Type B pancreatic cell (in vitro differentiated cells): ENCODE data around the gene ARHGAP20. TPM values are rescaled to one million over a fixed set of nuclear protein-coding genes. Genes with fewer than 3 reads are reported as not detected.

ENCODE experiments used
- DNase-seq: peaks from one replicate; pipeline ENCODE4 v3.0.0; 2021; ENCODE audit warnings: mixed read lengths; ENCODE audit not compliant: unreplicated experiment; ENCODE audit errors: extremely low spot score
- H3K27ac Mint-ChIP-seq: 2 replicates; pipeline ENCODE4 v1.8.0; 2021; ENCODE audit warnings: mild to moderate bottlenecking, mixed read lengths
- H3K27me3 Mint-ChIP-seq: 2 replicates; pipeline ENCODE4 v1.8.0; 2021; ENCODE audit warnings: mixed read lengths
- H3K36me3 Mint-ChIP-seq: 2 replicates; pipeline ENCODE4 v1.8.0; 2021; ENCODE audit warnings: mixed read lengths
- H3K4me1 Mint-ChIP-seq: one replicate; pipeline ENCODE4 v1.8.0; 2021; ENCODE audit warnings: mixed read lengths; ENCODE audit not compliant: unreplicated experiment
- H3K4me3 Mint-ChIP-seq: 2 replicates; pipeline ENCODE4 v1.8.0; 2021; ENCODE audit warnings: mild to moderate bottlenecking, mixed read lengths
- H3K9me3 Mint-ChIP-seq: 2 replicates; pipeline ENCODE4 v1.8.0; 2021; ENCODE audit warnings: mixed read lengths
- total RNA-seq: library from RNA; stranded (reverse); gene quantifications from 2 replicates; pipeline ENCODE4 v1.2.1, GENCODE V29; 2021; ENCODE audit warnings: low replicate concordance
- TF ChIP-seq, protein P1 (sequence below): fragments of 200-600 bp; sonication (generic); conservative IDR thresholded peaks from 2 replicates; pipeline ENCODE4 v1.5.0; 2021; ENCODE audit warnings: antibody characterized with exemption, mild to moderate bottlenecking

The ARHGAP20 gene
- total RNA-seq, 1 donor from 2014 or later: 5.1 TPM

DNA sequence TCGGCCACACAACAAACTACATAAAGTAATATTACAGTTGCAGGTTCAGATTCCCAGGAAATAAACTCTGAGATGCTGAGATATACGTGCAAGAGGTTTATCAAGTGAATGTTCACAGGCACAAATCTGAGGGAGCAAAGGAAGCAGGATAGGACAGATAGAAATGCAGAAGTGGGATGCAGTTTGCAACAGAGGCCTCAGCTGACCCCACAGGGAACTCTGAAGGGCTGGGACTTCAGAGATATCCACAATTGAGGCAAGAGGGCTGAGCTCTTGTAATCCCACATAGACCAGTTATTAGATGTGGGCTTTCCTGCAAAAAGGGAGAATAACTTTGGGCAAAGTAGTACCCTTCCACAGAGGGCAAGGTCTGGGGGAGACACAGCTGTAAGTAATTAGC is 25.4 kb upstream of the ARHGAP20 start:
- Mint-ChIP-seq H3K36me3 (no peaks in the 10 kb centered on the region), H3K27me3 (peaks cover 5% of the 10 kb centered on the region), H3K27ac (no peak overlapping the region), H3K4me1 (peaks cover 17% of the 10 kb centered on the region), H3K9me3 (no peaks in the 10 kb centered on the region), H3K4me3 (no peak overlapping the region)
- TF ChIP-seq, protein P1, sequence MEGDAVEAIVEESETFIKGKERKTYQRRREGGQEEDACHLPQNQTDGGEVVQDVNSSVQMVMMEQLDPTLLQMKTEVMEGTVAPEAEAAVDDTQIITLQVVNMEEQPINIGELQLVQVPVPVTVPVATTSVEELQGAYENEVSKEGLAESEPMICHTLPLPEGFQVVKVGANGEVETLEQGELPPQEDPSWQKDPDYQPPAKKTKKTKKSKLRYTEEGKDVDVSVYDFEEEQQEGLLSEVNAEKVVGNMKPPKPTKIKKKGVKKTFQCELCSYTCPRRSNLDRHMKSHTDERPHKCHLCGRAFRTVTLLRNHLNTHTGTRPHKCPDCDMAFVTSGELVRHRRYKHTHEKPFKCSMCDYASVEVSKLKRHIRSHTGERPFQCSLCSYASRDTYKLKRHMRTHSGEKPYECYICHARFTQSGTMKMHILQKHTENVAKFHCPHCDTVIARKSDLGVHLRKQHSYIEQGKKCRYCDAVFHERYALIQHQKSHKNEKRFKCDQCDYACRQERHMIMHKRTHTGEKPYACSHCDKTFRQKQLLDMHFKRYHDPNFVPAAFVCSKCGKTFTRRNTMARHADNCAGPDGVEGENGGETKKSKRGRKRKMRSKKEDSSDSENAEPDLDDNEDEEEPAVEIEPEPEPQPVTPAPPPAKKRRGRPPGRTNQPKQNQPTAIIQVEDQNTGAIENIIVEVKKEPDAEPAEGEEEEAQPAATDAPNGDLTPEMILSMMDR: no peak
- DNase-seq: no peak

DNA sequence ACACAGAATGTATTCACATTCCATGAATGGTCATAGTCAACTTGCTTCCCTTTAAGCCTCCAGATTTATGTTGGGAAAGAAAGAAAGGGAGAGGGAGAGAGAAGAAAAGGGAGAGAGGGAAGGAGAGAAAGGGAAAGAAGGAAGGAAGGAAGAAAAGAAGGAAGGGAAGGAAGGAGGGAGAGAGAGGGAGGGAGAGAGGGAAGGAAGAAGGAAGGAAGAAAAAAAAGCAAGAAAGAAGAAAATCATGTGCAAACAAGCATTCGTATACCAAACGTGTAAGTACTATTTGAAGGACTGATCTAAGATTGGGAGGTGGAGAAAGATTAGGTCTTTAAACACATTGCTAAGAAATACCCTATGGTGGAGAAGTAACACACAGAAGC is 23.9 kb upstream of the ARHGAP20 start:
- peaks cover 5% of the 10 kb centered on the region for H3K27me3 Mint-ChIP-seq
- no peak overlapping the region for H3K4me3 Mint-ChIP-seq
- H3K27ac Mint-ChIP-seq: no peak overlapping the region
- TF ChIP-seq, protein P1: no peak
- H3K36me3 Mint-ChIP-seq: no peaks in the 10 kb centered on the region
- H3K9me3 Mint-ChIP-seq: no peaks in the 10 kb centered on the region
- peaks cover 14% of the 10 kb centered on the region for H3K4me1 Mint-ChIP-seq
- no peak for DNase-seq

DNA sequence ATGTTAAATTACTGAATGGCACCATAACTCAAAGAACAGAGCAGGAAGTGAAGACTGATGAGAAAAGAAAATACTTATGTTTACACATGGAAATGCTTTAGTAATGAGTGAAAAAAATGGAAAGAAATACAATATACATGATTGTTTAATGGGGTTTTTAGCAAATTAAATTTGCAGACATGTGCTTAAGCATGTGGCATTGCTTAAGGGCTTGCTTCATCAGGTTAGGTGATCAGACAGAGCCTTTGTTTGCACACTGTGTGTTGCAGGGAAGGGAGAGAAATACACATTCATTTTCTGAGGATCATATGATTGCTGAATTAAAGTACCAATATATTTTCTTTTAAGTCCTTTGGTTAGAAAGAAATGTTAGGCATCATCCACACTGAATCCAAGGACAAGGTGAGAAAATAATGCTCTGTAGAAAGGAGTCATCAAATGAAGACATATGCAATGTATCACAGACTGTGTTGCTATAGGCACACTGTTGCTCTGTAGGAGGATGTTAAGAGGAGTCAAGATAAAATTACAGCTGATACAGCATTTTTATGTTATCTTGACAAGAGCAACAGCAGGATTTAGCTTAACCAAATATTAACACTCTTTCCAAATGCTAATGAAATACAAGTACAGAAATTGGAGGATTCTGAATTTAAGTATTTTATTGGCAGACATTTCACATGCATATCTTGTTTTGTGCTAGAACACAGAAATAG is 23.4 kb upstream of the ARHGAP20 start:
- Mint-ChIP-seq H3K36me3 (no peaks in the 10 kb centered on the region), H3K27ac (no peak overlapping the region), H3K4me3 (no peak overlapping the region), H3K9me3 (no peaks in the 10 kb centered on the region), H3K4me1 (peaks cover 14% of the 10 kb centered on the region), H3K27me3 (peaks cover 5% of the 10 kb centered on the region)
- no peak for DNase-seq
- TF ChIP-seq, protein P1: no peak

DNA sequence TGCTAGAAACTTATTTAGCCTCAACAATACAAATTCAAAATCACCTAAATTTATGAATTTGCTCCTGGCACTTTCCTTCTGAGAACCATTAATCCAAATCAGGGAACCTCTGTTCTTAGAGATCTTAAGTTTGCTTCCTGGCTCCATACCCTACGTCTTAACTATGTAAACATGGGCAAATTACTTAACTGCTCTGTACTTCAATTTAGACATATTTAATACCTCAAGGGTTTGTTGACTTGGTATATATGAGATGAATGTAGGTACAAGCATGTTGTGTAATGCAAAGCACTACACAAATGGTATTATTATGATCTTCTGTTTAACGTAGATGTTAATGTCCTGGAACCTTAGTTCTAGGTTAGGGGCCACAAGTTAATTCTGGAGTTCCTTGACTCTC is 22.6 kb upstream of the ARHGAP20 start:
- Mint-ChIP-seq H3K36me3 (no peaks in the 10 kb centered on the region), H3K4me3 (no peak overlapping the region), H3K27ac (no peak overlapping the region), H3K27me3 (peaks cover 5% of the 10 kb centered on the region), H3K9me3 (no peaks in the 10 kb centered on the region), H3K4me1 (peaks cover 14% of the 10 kb centered on the region)
- TF ChIP-seq, protein P1: no peak
- no peak for DNase-seq

DNA sequence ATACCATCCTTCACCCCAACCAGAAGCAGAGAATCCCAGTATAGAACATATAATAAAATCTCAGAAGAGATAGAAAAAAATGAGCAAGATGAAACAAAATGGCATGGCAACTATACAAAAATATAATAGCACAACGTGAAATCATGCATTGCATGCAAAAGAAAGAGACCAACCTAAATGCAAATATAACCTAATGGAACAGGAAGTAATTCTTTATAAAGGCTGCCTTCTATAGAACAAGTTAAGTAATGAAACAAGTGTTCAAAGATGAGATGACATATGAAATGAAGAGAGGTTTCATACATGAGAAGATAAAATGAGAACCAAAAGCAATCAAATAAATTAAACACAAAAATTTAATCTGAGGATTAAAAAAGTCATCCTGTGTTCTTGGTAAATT is 18.5 kb upstream of the ARHGAP20 start:
- Mint-ChIP-seq H3K36me3 (no peaks in the 10 kb centered on the region), H3K9me3 (no peaks in the 10 kb centered on the region), H3K4me1 (peaks cover 10% of the 10 kb centered on the region), H3K4me3 (no peak overlapping the region), H3K27ac (no peak overlapping the region), H3K27me3 (peaks cover 5% of the 10 kb centered on the region)
- TF ChIP-seq, protein P1: no peak
- no peak for DNase-seq

DNA sequence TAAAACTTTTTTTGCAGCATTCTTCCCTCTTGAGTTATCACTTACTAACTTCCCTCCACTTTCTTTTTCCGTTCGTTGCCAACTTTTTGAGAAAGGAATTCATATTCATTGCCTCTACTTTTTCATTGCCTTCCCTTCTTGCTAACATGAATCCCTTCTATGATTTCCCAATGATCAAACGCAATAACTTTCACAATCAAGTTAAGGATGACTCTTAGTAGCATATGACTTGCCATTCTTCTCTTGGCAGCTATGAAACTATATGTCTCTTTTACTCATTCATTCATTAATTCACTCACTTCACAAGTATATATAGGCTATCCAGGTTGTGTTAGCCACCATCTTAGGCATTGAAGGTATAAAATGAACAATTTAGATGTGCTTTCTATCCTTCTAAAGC is 16.6 kb upstream of the ARHGAP20 start:
- TF ChIP-seq, protein P1: no peak
- H3K27me3 Mint-ChIP-seq: peaks cover 2% of the 10 kb centered on the region
- no peaks in the 10 kb centered on the region for H3K9me3 Mint-ChIP-seq
- H3K27ac Mint-ChIP-seq: no peak overlapping the region
- H3K4me1 Mint-ChIP-seq: no peaks in the 10 kb centered on the region
- H3K4me3 Mint-ChIP-seq: no peak overlapping the region
- no peaks in the 10 kb centered on the region for H3K36me3 Mint-ChIP-seq
- DNase-seq: no peak
